Measurements from ENCODE around the gene SLC5A11. TPM values are rescaled to one million over a fixed set of nuclear protein-coding genes. Genes with fewer than 3 reads are reported as not detected.
A peak's percentile ranks its signal among the peaks of the same experiment; 100 is the strongest.

Gene SLC5A11, protein sequence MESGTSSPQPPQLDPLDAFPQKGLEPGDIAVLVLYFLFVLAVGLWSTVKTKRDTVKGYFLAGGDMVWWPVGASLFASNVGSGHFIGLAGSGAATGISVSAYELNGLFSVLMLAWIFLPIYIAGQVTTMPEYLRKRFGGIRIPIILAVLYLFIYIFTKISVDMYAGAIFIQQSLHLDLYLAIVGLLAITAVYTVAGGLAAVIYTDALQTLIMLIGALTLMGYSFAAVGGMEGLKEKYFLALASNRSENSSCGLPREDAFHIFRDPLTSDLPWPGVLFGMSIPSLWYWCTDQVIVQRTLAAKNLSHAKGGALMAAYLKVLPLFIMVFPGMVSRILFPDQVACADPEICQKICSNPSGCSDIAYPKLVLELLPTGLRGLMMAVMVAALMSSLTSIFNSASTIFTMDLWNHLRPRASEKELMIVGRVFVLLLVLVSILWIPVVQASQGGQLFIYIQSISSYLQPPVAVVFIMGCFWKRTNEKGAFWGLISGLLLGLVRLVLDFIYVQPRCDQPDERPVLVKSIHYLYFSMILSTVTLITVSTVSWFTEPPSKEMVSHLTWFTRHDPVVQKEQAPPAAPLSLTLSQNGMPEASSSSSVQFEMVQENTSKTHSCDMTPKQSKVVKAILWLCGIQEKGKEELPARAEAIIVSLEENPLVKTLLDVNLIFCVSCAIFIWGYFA
- 0.22 to 0.32 TPM in 2 of 3 replicates, not detected in the other for total RNA-seq

GRCh38 chr16:24845726-24846547 lies at the start of gene SLC5A11:
Gene SLC5A11, plus strand, starts transcription at chr16:24845963. Its CDS starts 12,681 bp downstream, at chr16:24858644.
- TF ChIP-seq, protein P1, sequence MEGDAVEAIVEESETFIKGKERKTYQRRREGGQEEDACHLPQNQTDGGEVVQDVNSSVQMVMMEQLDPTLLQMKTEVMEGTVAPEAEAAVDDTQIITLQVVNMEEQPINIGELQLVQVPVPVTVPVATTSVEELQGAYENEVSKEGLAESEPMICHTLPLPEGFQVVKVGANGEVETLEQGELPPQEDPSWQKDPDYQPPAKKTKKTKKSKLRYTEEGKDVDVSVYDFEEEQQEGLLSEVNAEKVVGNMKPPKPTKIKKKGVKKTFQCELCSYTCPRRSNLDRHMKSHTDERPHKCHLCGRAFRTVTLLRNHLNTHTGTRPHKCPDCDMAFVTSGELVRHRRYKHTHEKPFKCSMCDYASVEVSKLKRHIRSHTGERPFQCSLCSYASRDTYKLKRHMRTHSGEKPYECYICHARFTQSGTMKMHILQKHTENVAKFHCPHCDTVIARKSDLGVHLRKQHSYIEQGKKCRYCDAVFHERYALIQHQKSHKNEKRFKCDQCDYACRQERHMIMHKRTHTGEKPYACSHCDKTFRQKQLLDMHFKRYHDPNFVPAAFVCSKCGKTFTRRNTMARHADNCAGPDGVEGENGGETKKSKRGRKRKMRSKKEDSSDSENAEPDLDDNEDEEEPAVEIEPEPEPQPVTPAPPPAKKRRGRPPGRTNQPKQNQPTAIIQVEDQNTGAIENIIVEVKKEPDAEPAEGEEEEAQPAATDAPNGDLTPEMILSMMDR (IDR thresholded peaks at IDR 0.05; ENCODE audit: unreplicated experiment): no peak
- DNase-seq (ENCODE audit: low spot score in 2 of 2, unreplicated experiment in 2 of 2): no peak
- Mint-ChIP-seq H3K4me1 (no peaks in the 10 kb centered on the region), H3K36me3 (no peaks in the 10 kb centered on the region), H3K4me3 (no peak within 1 kb of the TSS), H3K27me3 (ENCODE audit: low read depth) (peaks cover 5% of the 10 kb centered on the region), H3K27ac (no peak within 1 kb of the TSS), H3K9me3 (no peaks in the 10 kb centered on the region)

DNA sequence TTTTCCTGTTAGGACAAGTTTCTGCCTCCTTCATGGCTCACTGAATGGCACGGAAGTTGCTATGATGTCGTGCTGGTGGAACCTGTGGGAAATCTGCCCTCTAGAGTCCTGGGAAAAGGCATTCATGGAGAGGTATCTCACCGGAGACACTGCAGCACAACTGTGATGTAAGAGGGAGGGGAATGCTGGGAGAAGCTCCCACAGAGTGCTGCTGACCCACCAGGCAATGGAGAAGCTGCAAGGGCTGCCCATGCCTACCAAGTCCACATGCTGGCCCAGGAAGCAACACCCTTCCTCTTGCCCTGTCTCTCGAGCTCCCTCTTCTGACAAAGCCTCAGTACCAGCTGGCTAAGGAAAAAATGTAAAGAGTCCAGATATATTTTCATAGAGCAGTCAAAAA lies 45.2 kb upstream of the SLC5A11 start:
- Mint-ChIP-seq H3K27me3 (ENCODE audit: low read depth) (no peaks in the 10 kb centered on the region), H3K4me1 (peaks cover 11% of the 10 kb centered on the region), H3K9me3 (no peaks in the 10 kb centered on the region), H3K27ac (no peak overlapping the region), H3K36me3 (peaks cover 58% of the 10 kb centered on the region), H3K4me3 (no peak overlapping the region)
- DNase-seq (ENCODE audit: low spot score in 2 of 2, unreplicated experiment in 2 of 2): no peak
- TF ChIP-seq, protein P1 (IDR thresholded peaks at IDR 0.05; ENCODE audit: unreplicated experiment): no peak

DNA sequence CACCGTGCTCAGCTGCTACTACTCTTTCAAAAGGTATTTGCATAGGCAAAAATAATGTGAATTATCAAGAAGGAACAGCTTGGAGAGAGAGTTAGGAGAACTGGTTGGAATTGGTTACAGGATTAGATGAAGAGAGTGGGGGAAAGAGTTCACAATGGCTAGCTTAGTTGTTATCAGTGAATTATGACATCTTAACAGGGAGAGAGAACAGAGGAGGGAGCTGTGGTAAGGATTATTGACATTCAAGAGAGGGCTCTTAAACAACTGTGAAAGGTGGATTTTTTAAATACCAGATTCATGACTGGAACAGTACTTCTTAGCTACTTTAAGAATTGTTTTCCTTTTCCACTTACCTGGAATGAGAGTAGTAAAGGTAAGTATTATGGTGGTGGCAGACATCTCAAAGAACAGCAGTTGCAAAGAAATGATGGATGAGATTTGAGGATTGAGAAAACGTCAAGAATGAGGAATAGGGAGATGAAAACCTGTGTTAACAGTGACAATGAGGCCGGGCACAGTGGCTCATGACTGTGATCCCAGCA lies 43.9 kb upstream of the SLC5A11 start:
- H3K27me3 Mint-ChIP-seq (ENCODE audit: low read depth): no peaks in the 10 kb centered on the region
- H3K36me3 Mint-ChIP-seq: peaks cover 66% of the 10 kb centered on the region
- H3K4me1 Mint-ChIP-seq: peaks cover 11% of the 10 kb centered on the region
- H3K4me3 Mint-ChIP-seq: no peak overlapping the region
- DNase-seq (ENCODE audit: low spot score in 2 of 2, unreplicated experiment in 2 of 2): no peak
- TF ChIP-seq, protein P1 (IDR thresholded peaks at IDR 0.05; ENCODE audit: unreplicated experiment): no peak
- peak overlapping the region; percentile 26 for H3K27ac Mint-ChIP-seq
- no peaks in the 10 kb centered on the region for H3K9me3 Mint-ChIP-seq

- H3K27me3 Mint-ChIP-seq (ENCODE audit: low read depth): no peaks in the 10 kb centered on the region
- H3K27ac Mint-ChIP-seq: no peak overlapping the region
- H3K9me3 Mint-ChIP-seq: no peaks in the 10 kb centered on the region
- H3K36me3 Mint-ChIP-seq: peaks cover 53% of the 10 kb centered on the region
- peaks cover 11% of the 10 kb centered on the region for H3K4me1 Mint-ChIP-seq
- DNase-seq (ENCODE audit: low spot score in 2 of 2, unreplicated experiment in 2 of 2): no peak
- H3K4me3 Mint-ChIP-seq: no peak overlapping the region
- TF ChIP-seq, protein P1 (IDR thresholded peaks at IDR 0.05; ENCODE audit: unreplicated experiment): no peak
These were observed 40.3 kb upstream of the SLC5A11 start for GRCh38 chr16:24805484-24805883.

- H3K27ac Mint-ChIP-seq: no peak overlapping the region
- no peak overlapping the region for H3K4me3 Mint-ChIP-seq
- TF ChIP-seq, protein P1 (IDR thresholded peaks at IDR 0.05; ENCODE audit: unreplicated experiment): no peak
- peaks cover 48% of the 10 kb centered on the region for H3K36me3 Mint-ChIP-seq
- H3K27me3 Mint-ChIP-seq (ENCODE audit: low read depth): no peaks in the 10 kb centered on the region
- no peak for DNase-seq (ENCODE audit: low spot score in 2 of 2, unreplicated experiment in 2 of 2)
- H3K9me3 Mint-ChIP-seq: no peaks in the 10 kb centered on the region
- H3K4me1 Mint-ChIP-seq: no peaks in the 10 kb centered on the region
These were observed 38.5 kb upstream of the SLC5A11 start for GRCh38 chr16:24807301-24807700.

Data from mesothelial cell of epicardium (in vitro differentiated cells).